ENCODE data around the gene MAPKAPK3. TPM values are rescaled to one million over a fixed set of nuclear protein-coding genes. Genes with fewer than 3 reads are reported as not detected.

MAPKAPK3 gene
- total and polyA plus RNA-seq, 12 donors = 134 to 496 (median 328) TPM

GRCh38 chr3:50600841-50601591 is 15.9 kb upstream of the MAPKAPK3 start:
- peaks cover 35 to 73% (median 69%) of the 10 kb centered on the region in 9 donors for H3K4me1 ChIP-seq
- peak overlapping the region in 6 of 10 donors; percentile 12 to 37 (median 25) for H3K4me3 ChIP-seq

GRCh38 chr3:50602595-50603191 is 14.3 kb upstream of the MAPKAPK3 start:
- no peaks in the 10 kb centered on the region for H3K27me3 ChIP-seq
- H3K9me3 ChIP-seq = no peaks in the 10 kb centered on the region
- TF ChIP-seq, protein P1, sequence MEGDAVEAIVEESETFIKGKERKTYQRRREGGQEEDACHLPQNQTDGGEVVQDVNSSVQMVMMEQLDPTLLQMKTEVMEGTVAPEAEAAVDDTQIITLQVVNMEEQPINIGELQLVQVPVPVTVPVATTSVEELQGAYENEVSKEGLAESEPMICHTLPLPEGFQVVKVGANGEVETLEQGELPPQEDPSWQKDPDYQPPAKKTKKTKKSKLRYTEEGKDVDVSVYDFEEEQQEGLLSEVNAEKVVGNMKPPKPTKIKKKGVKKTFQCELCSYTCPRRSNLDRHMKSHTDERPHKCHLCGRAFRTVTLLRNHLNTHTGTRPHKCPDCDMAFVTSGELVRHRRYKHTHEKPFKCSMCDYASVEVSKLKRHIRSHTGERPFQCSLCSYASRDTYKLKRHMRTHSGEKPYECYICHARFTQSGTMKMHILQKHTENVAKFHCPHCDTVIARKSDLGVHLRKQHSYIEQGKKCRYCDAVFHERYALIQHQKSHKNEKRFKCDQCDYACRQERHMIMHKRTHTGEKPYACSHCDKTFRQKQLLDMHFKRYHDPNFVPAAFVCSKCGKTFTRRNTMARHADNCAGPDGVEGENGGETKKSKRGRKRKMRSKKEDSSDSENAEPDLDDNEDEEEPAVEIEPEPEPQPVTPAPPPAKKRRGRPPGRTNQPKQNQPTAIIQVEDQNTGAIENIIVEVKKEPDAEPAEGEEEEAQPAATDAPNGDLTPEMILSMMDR (IDR thresholded peaks at IDR 0.05) = no peak
- intact Hi-C loops (cut with DNase I) = no loop called here
- H3K4me3 ChIP-seq = no peak overlapping the region
- H3K4me1 ChIP-seq = peaks cover 35 to 90% (median 85%) of the 10 kb centered on the region in 9 donors
- WGBS, 2 donors = 79 to 81% methylated on average over 9 of the region's 9 CpGs
- ATAC-seq (no peak), DNase-seq (peak in 1 of 2 donors; percentile 27)
- peak overlapping the region; percentile 93 to 99 (median 98) for H3K27ac ChIP-seq
- H3K36me3 ChIP-seq = peaks cover 0 to 42% (median 17%) of the 10 kb centered on the region in 9 donors

More at GRCh38 chr3:50600841-50601591, 15.9 kb upstream of the MAPKAPK3 start:
- peaks cover 0 to 25% (median 4%) of the 10 kb centered on the region in 9 donors for H3K36me3 ChIP-seq
- 1 to 3% methylated on average over 14 of the region's 14 CpGs for WGBS, 2 donors
- TF ChIP-seq, protein P1 (IDR thresholded peaks at IDR 0.05) = no peak
- H3K27ac ChIP-seq = peak overlapping the region; percentile 93 to 99 (median 98)
- H3K27me3 ChIP-seq = no peaks in the 10 kb centered on the region
- DNase-seq (peak; percentile 97), ATAC-seq (peak; percentile 66 to 90 (median 86))
- intact Hi-C loops (cut with DNase I) = loop anchor here in 3 of 10 donors (1.0 to 2.0 kb wide), 2 partner anchors 16 to 17 kb away; no protein-coding TSS in a partner anchor
- no peaks in the 10 kb centered on the region for H3K9me3 ChIP-seq

DNA sequence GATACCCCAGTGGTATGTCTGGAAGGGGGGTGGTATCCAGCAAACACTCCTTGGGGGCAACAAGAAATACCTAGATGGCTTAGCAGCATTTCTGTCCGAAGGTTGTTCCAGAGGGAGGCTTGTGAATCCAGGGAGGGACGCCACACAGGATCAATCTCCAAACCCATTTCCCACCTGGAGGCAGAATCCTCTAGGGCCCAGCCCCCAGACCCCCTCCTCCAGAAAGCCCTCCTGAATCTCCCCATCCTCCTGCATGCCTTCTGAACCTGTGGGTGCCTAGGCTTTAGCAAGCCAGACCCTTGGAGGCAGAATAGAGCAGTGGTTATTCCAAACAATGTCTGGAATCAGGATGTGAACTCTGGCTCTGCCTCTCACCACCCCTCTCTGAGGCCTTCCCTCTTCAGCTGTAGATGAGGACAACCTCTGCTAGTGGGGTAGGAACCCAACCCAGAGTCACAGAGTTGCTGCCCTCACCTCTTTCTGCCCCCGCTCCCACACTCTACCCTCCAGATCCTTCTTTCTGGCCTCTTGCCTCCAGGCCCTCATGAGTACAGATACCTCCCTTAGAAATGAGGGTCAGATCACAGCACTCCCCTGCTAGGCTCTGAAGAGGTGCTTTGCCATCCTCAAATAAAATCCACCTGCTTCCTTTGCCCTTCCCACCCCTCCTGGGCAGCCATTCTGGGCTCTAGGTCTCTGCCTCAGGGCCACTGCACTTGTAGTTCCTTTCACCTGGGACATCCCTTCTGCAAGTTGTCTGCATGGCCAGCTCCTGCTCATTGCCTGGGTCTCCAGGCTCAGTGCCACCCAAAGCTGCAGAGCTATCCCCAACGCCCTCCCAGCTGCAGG is 13.5 kb upstream of the MAPKAPK3 start:
- intact Hi-C loops (cut with DNase I) = no loop called here
- Histone ChIP-seq H3K4me1 (peaks cover 35 to 96% (median 90%) of the 10 kb centered on the region in 9 donors), H3K36me3 (peaks cover 0 to 50% (median 24%) of the 10 kb centered on the region in 9 donors), H3K4me3 (no peak overlapping the region), H3K9me3 (no peaks in the 10 kb centered on the region), H3K27me3 (no peaks in the 10 kb centered on the region), H3K27ac (peak overlapping the region in 9 of 10 donors; percentile 93 to 99 (median 99))
- DNase-seq (peak in 1 of 2 donors; percentile 4), ATAC-seq (no peak)
- TF ChIP-seq, protein P1 (IDR thresholded peaks at IDR 0.05) = no peak
- WGBS, 2 donors = 62 to 66% methylated on average over 4 of the region's 4 CpGs

All from heart right ventricle (tissue), 16 donors.